ENCODE data around the gene NABP2. TPM values are rescaled to one million over a fixed set of nuclear protein-coding genes. Genes with fewer than 3 reads are reported as not detected.

The NABP2 gene
- total RNA-seq, 1 donor from 2014 or later = 27.9 TPM

DNA sequence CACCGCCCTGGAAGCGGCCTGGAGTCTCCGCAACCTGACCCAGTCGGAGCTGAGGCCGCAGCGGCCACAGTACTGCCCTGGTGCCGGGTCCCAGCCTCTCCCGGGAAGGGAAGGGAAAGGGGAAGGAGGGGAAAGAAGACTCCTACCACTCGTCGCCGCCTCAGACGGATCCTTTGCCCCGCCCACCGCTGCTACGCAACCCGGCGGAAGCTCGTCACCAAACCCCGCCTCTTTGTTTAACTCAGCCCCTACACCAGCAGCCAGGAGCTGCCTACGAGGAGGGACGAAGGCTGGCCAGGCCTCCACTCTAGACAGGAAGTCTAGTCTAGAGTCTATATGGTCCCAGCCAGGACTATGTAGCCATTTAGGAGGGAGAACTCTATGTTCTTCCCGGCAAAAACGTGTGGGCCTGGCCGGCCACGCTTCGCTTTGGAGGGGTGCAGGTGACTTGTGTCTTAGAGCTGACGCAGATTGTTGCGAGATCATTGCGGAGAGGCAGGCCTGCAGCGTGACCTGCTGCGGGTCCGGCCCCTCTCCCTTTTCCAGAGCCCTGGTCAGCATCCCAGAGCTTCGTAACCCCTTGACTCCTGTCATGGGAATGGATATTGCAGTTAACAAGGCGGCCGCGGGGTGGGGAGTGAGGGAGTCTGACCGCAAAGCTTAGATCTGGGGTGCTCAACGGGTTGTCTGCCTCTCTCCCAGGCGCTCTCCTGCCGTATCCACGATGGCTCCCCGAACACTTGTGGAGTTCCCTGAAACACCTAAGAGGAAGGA lies 2.2 kb upstream of the NABP2 start, which contains the start of gene RNF41:
TSS of gene RNF41 (minus strand) at position 166 of the 774 bp plus-strand sequence. CDS start 7,875 bp downstream, outside the sequence.
- Mint-ChIP-seq H3K4me3 (peak within 1 kb of the TSS; percentile 98), H3K27ac (peak within 1 kb of the TSS; percentile 97), H3K4me1 (peaks cover 36% of the 10 kb centered on the region), H3K36me3 (peaks cover 5% of the 10 kb centered on the region), H3K9me3 (no peaks in the 10 kb centered on the region), H3K27me3 (ENCODE audit: insufficient read depth, low read depth) (peaks cover 3% of the 10 kb centered on the region)
- Histone ChIP-seq H3K79me2 (ENCODE audit: low read depth) (peaks cover 62% of the 10 kb centered on the region), H3K9me3 (ENCODE audit: low read depth) (no peaks in the 10 kb centered on the region), H3K27me3 (no peaks in the 10 kb centered on the region), H3K27ac (peak within 1 kb of the TSS; percentile 94), H4K20me1 (ENCODE audit: low read depth) (peaks cover 12% of the 10 kb centered on the region), H2AFZ (replicated peaks) (peak within 1 kb of the TSS; percentile 55), H3K4me2 (peak within 1 kb of the TSS; percentile 98), H3K4me3 (peak within 1 kb of the TSS; percentile 96), H3F3A (ENCODE audit: low read depth) (peaks cover 36% of the 10 kb centered on the region), H3K4me1 (peaks cover 22% of the 10 kb centered on the region), H3K9ac (peak within 1 kb of the TSS; percentile 71), H3K36me3 (no peaks in the 10 kb centered on the region)
- peak; percentile 98 for DNase-seq (ENCODE audit: low spot score)
- TF ChIP-seq, protein P1, sequence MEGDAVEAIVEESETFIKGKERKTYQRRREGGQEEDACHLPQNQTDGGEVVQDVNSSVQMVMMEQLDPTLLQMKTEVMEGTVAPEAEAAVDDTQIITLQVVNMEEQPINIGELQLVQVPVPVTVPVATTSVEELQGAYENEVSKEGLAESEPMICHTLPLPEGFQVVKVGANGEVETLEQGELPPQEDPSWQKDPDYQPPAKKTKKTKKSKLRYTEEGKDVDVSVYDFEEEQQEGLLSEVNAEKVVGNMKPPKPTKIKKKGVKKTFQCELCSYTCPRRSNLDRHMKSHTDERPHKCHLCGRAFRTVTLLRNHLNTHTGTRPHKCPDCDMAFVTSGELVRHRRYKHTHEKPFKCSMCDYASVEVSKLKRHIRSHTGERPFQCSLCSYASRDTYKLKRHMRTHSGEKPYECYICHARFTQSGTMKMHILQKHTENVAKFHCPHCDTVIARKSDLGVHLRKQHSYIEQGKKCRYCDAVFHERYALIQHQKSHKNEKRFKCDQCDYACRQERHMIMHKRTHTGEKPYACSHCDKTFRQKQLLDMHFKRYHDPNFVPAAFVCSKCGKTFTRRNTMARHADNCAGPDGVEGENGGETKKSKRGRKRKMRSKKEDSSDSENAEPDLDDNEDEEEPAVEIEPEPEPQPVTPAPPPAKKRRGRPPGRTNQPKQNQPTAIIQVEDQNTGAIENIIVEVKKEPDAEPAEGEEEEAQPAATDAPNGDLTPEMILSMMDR (IDR thresholded peaks at IDR 0.05) = peak; percentile 24
- TF ChIP-seq EZH2 (IDR thresholded peaks at IDR 0.05) = no peak

DNA sequence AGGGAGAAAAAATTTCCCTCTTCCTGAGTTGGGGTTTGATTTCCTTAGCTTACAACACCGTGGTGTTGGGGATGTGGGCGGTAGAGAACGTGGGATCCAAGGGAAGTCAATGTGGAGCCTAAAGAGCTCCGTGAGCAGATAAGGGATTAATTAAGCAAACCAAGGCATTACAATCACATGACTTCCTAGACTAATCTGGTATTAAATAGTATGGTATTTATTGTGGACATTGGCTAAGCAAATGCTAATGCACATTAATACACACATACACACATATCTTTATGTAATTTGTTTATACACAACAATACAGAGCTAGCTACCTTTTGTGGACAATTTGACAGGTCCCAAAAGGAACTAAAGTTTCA lies 1.6 kb upstream of the NABP2 start:
- no peaks in the 10 kb centered on the region for H3K27me3 ChIP-seq
- peak overlapping the region; percentile 94 for H3K27ac ChIP-seq
- Mint-ChIP-seq H3K27ac (peak overlapping the region; percentile 97), H3K4me1 (peaks cover 36% of the 10 kb centered on the region), H3K4me3 (peak overlapping the region; percentile 98), H3K36me3 (peaks cover 4% of the 10 kb centered on the region), H3K27me3 (ENCODE audit: insufficient read depth, low read depth) (peaks cover 5% of the 10 kb centered on the region), H3K9me3 (no peaks in the 10 kb centered on the region)
- peaks cover 22% of the 10 kb centered on the region for H3K4me1 ChIP-seq
- H2AFZ ChIP-seq (replicated peaks) = no peak overlapping the region
- H3K4me3 ChIP-seq = peak overlapping the region; percentile 96
- H3K9me3 ChIP-seq (ENCODE audit: low read depth) = no peaks in the 10 kb centered on the region
- no peak for TF ChIP-seq EZH2 (IDR thresholded peaks at IDR 0.05)
- TF ChIP-seq EZH2phosphoT487 (IDR thresholded peaks at IDR 0.05) = no peak
- TF ChIP-seq, protein P1 (IDR thresholded peaks at IDR 0.05) = no peak
- no peak for DNase-seq (ENCODE audit: low spot score)
- H3K4me2 ChIP-seq = peak overlapping the region; percentile 98
- peak overlapping the region; percentile 55 for H3K9ac ChIP-seq
- peaks cover 36% of the 10 kb centered on the region for H3F3A ChIP-seq (ENCODE audit: low read depth)
- H3K79me2 ChIP-seq (ENCODE audit: low read depth) = peaks cover 57% of the 10 kb centered on the region
- no peaks in the 10 kb centered on the region for H3K36me3 ChIP-seq
- peaks cover 12% of the 10 kb centered on the region for H4K20me1 ChIP-seq (ENCODE audit: low read depth)

DNA sequence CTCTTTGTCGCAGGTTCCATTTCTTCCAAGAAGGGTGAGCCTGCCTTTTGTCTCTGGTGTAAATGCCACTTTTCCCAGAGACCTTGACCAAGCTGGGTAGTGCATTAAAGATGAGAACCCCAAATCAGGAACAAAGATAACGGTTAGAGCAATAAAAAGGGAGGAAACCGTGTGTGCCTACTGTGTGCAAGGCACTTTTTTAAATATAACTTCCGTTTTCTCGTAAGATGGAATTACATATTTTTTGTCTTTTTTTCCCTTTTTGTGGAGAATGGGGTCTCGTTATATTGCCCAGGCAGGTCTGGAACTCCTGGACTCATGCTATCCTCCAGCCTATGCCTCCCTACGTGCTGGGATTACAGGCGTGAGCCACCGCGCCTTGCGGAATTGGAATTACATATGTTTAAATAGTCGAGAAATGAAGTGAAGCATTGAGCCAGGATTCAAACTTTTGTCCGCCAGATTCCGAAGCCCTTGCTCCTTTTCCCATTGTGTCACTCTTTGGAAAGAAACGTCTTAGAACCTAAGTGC lies 506 bp upstream of the NABP2 start:
- Histone ChIP-seq H3F3A (ENCODE audit: low read depth) (peaks cover 36% of the 10 kb centered on the region), H3K9ac (no peak overlapping the region), H3K4me2 (peak overlapping the region; percentile 72), H3K27me3 (no peaks in the 10 kb centered on the region), H3K9me3 (ENCODE audit: low read depth) (no peaks in the 10 kb centered on the region), H2AFZ (replicated peaks) (peak overlapping the region; percentile 77), H3K4me3 (peak overlapping the region; percentile 78), H3K79me2 (ENCODE audit: low read depth) (peaks cover 45% of the 10 kb centered on the region), H3K27ac (peak overlapping the region; percentile 89), H3K36me3 (no peaks in the 10 kb centered on the region), H4K20me1 (ENCODE audit: low read depth) (peaks cover 12% of the 10 kb centered on the region), H3K4me1 (peaks cover 22% of the 10 kb centered on the region)
- peaks cover 4% of the 10 kb centered on the region for H3K36me3 Mint-ChIP-seq
- no peak for DNase-seq (ENCODE audit: low spot score)
- H3K9me3 Mint-ChIP-seq = no peaks in the 10 kb centered on the region
- peak overlapping the region; percentile 98 for H3K4me3 Mint-ChIP-seq
- TF ChIP-seq EZH2phosphoT487 (IDR thresholded peaks at IDR 0.05) (no peak), EZH2 (IDR thresholded peaks at IDR 0.05) (no peak)
- TF ChIP-seq, protein P1 (IDR thresholded peaks at IDR 0.05) = no peak
- peak overlapping the region; percentile 91 for H3K27ac Mint-ChIP-seq
- H3K27me3 Mint-ChIP-seq (ENCODE audit: insufficient read depth, low read depth) = peaks cover 5% of the 10 kb centered on the region
- peaks cover 36% of the 10 kb centered on the region for H3K4me1 Mint-ChIP-seq
